Pancreas (tissue), 10 donors: ENCODE measurements around the gene GNAT3. TPM values are rescaled to one million over a fixed set of nuclear protein-coding genes. Genes with fewer than 3 reads are reported as not detected.

Experiments
- ATAC-seq, 4 donors: fragments of 200-7000 bp; cut with Tn5 transposase; one replicate each; pipeline versions ENCODE4 v1.8.0 to v1.9.1; 2020; ENCODE audit warnings: mild to moderate bottlenecking in 4 of 4, moderate library complexity in 4 of 4
- DNase-seq, 6 donors: peaks; one replicate each; pipeline ENCODE4 v3.0.0-alpha.2; 2020
- FAIRE-seq: peaks from 2 replicates; lab custom pipeline; 2012; peaks lifted over from hg19 to GRCh38; lab: Jason Lieb, UNC
- H3K27ac ChIP-seq, 4 donors: fragments of 200-600 bp; sonication (generic); 1 replicate in 3 of 4; 2 replicates in 1 of 4; pipeline versions ENCODE4 v1.5.0 to v1.8.0; 2020
- H3K27me3 ChIP-seq, 4 donors: fragments of 200-600 bp; one replicate each; pipeline ENCODE4 v1.8.0; 2021
- H3K36me3 ChIP-seq, 3 donors: fragments of 200-600 bp; sonication (generic) in 1 of 3; one replicate each; pipeline versions ENCODE4 v1.5.0 to v1.8.0; 2020 to 2021
- H3K4me1 ChIP-seq, 3 donors: fragments of 200-600 bp; one replicate each; pipeline ENCODE4 v1.8.0; 2021
- H3K4me3 ChIP-seq, 4 donors: fragments of 200-600 bp; sonication (generic) in 2 of 4; one replicate each; pipeline versions ENCODE4 v1.5.0 to v1.8.0; 2020 to 2021
- H3K9me3 ChIP-seq, 4 donors: fragments of 200-600 bp; one replicate each; pipeline ENCODE4 v1.8.0; 2021
- WGBS, 2 donors: extraction: QIAGEN DNeasy Blood & Tissue Kit; methylation state at CpG; one replicate each; pipeline ENCODE4 v1.1.7; 2013; 5-methylcytosine and 5-hydroxymethylcytosine counted together
- intact Hi-C, 3 donors: fragments of 100-400 bp; cut with DNase I; formaldehyde crosslinking; loops; one replicate each; pipeline versions ENCODE4 v1.11.1 to v1.14.2; 2022
- polyA plus RNA-seq, 2 donors: library from polyadenylated mRNA; stranded (reverse); fragments of 200-250 nt; gene quantifications; one replicate each; pipeline ENCODE4 v1.2.3, GENCODE V29; 2013
- total RNA-seq, 6 donors: library from RNA; stranded (reverse); fragmentation: NEBNext Ultra II Directional in 4 of 6; extraction: Animal tissue kit (Norgen Biotek cat#: 25700) in 4 of 6; gene quantifications; one replicate each; pipeline versions ENCODE4 v1.2.1 to v1.2.4, GENCODE V29; 2021 to 2023
- TF ChIP-seq, protein P1 (sequence below), 4 donors: fragments of 200-600 bp; sonication (generic) in 3 of 4; IDR thresholded peaks; one replicate each; pipeline versions ENCODE4 v1.5.0 to v1.8.0; 2021; ENCODE audit warnings: antibody characterized with exemption in 4 of 4
- donor health status: healthy with polysubstance abuse.
- donor health status: DM: no; HTN: no; CAD: no; lungs with moderate emphysema.
- donor health status: DM: no; HTN: no; CAD: no.
- donor health status: control.
- donor health status: control.
- donor health status: Bipolar disorder and iron deficiency.
- donor health status: DM: yes; HTN: yes; CAD: no.
- donor health status: DM: no; HTN: no; CAD: no.
- donor health status: DM: no; HTN: no; CAD: no.
- donor health status: DM: yes; HTN: yes; CAD: no.

GNAT3 gene
- total and polyA plus RNA-seq, 8 donors = 1.2 TPM; not detected in 7

DNA sequence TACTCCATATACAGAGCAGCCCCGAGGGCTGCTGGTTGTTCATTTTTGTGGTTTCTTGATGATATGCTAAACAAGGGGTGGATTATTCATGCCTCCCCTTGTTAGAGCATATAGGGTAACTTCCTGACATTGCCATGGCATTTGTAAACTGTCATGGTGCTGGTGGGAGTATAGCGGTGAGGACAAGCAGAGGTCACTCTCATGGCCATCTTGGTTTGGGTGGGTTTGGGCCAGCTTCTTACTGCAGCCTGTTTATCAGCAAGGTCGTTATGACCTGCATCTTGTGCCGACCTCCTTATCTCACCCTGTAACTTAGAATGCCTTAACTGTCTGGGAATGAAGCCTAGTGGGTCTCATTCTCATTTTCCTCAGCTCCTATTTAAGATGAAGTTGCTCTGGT lies 31.3 kb downstream of the GNAT3 start:
- FAIRE-seq = no peak
- 59 to 70% methylated on average over 4 of the region's 4 CpGs for WGBS, 2 donors

DNA sequence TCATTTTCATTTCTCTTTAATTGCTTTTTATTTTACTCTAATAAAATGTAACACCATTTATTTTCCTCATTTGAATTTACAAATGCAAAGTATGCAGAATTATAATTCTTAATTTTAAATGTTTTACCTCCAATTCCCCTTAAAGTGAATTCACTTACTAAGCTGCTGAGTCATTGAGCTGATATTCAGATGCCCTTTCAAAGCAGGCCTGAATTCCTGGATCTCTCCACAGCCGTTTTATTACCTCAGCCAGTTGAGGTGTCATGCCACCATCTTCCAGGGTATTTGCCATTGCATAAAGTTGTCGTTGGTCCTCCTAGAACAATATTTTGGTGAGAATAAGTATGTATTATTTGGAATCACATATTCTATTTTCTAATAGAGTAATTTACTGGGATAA lies 33.2 kb downstream of the GNAT3 start:
- intact Hi-C loops = no loop called here
- H3K36me3 ChIP-seq = no peaks in the 10 kb centered on the region
- TF ChIP-seq, protein P1, sequence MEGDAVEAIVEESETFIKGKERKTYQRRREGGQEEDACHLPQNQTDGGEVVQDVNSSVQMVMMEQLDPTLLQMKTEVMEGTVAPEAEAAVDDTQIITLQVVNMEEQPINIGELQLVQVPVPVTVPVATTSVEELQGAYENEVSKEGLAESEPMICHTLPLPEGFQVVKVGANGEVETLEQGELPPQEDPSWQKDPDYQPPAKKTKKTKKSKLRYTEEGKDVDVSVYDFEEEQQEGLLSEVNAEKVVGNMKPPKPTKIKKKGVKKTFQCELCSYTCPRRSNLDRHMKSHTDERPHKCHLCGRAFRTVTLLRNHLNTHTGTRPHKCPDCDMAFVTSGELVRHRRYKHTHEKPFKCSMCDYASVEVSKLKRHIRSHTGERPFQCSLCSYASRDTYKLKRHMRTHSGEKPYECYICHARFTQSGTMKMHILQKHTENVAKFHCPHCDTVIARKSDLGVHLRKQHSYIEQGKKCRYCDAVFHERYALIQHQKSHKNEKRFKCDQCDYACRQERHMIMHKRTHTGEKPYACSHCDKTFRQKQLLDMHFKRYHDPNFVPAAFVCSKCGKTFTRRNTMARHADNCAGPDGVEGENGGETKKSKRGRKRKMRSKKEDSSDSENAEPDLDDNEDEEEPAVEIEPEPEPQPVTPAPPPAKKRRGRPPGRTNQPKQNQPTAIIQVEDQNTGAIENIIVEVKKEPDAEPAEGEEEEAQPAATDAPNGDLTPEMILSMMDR (IDR thresholded peaks at IDR 0.05) = no peak
- DNase-seq (no peak), ATAC-seq (no peak), FAIRE-seq (no peak)
- no peaks in the 10 kb centered on the region for H3K9me3 ChIP-seq
- WGBS, 2 donors = 73 to 78% methylated on average over 2 of the region's 2 CpGs
- no peaks in the 10 kb centered on the region for H3K27me3 ChIP-seq
- H3K27ac ChIP-seq = no peak overlapping the region
- no peak overlapping the region for H3K4me3 ChIP-seq
- H3K4me1 ChIP-seq = no peaks in the 10 kb centered on the region

More for the DNA sequence above, 31.3 kb downstream of the GNAT3 start:
- no peaks in the 10 kb centered on the region for H3K27me3 ChIP-seq
- intact Hi-C loops = no loop called here
- TF ChIP-seq, protein P1 (IDR thresholded peaks at IDR 0.05) = no peak
- H3K4me1 ChIP-seq = no peaks in the 10 kb centered on the region
- H3K9me3 ChIP-seq = no peaks in the 10 kb centered on the region
- DNase-seq (no peak), ATAC-seq (no peak)
- no peak overlapping the region for H3K27ac ChIP-seq
- no peaks in the 10 kb centered on the region for H3K36me3 ChIP-seq
- H3K4me3 ChIP-seq = no peak overlapping the region

DNA sequence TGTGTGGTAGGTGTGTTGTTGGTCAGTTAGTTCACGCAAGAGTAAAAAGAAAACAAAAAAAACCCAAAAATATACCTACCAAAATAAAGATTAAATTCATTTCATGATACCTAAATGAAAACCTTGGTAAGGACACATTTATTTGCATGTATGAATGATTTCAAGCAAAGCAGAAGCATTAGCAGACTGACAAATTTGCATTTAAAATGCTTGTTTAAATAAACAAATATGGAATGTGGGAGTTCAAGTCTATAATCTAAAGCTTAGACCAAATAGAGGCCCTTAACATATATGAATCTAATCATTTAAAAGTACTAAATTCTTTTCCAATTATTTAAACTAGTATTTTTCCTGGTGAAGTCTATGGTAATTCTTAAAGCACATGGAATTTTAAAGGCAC lies 35.8 kb downstream of the GNAT3 start:
- FAIRE-seq (no peak), DNase-seq (no peak), ATAC-seq (no peak)
- no peaks in the 10 kb centered on the region for H3K4me1 ChIP-seq
- H3K36me3 ChIP-seq = no peaks in the 10 kb centered on the region
- intact Hi-C loops = no loop called here
- TF ChIP-seq, protein P1 (IDR thresholded peaks at IDR 0.05) = no peak
- H3K9me3 ChIP-seq = no peaks in the 10 kb centered on the region
- 89 to 94% methylated on average over 1 of the region's 1 CpG for WGBS, 2 donors
- no peak overlapping the region for H3K27ac ChIP-seq
- H3K4me3 ChIP-seq = no peak overlapping the region
- H3K27me3 ChIP-seq = no peaks in the 10 kb centered on the region

DNA sequence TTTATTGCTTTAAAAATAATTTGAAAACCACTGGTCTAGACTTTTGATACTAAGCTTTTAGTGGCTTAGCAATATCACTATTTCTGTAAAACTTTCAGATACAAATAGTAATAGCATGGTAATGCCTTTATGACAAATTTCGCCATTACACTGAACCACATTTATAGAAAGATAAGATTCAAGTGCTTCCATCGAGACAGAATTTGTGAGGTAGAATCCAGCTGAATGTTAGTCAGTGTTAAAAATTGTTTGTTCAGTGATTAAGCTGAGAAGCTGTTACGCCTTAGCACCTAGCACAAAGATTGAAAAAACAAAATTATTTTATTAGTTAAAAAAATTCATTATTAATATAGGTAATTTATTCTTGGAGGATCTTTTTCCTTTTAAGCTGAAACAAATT lies 36.5 kb downstream of the GNAT3 start:
- Histone ChIP-seq H3K9me3 (no peaks in the 10 kb centered on the region), H3K27me3 (no peaks in the 10 kb centered on the region), H3K36me3 (no peaks in the 10 kb centered on the region), H3K4me1 (no peaks in the 10 kb centered on the region), H3K4me3 (no peak overlapping the region), H3K27ac (no peak overlapping the region)
- WGBS, 2 donors = 69 to 77% methylated on average over 3 of the region's 3 CpGs
- no peak for DNase-seq
- FAIRE-seq = no peak
- TF ChIP-seq, protein P1 (IDR thresholded peaks at IDR 0.05) = no peak
- no peak for ATAC-seq
- intact Hi-C loops = no loop called here

DNA sequence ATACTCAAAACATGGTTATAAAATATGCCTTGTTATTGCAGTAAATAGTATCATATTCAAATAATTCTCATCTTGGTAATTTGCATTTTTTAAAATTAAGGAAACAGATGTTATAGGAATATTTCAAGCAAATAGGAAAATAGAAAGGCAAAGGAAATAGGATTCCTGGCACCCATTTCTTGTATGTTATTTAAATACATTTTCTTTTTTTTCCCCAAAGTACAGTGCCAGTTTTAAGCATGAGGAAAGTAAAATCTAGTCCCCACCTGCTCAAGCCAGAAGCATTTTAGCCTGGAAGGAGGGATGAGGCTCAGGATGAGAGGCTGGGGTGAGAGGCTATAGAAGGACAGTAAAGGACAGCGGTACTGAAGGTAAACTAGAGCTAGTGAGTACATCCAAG lies 38.1 kb downstream of the GNAT3 start:
- H3K27me3 ChIP-seq = no peaks in the 10 kb centered on the region
- no peak for FAIRE-seq

More for the DNA sequence above, 38.1 kb downstream of the GNAT3 start:
- intact Hi-C loops = no loop called here
- no peaks in the 10 kb centered on the region for H3K9me3 ChIP-seq
- no peaks in the 10 kb centered on the region for H3K4me1 ChIP-seq
- H3K4me3 ChIP-seq = no peak overlapping the region
- no peaks in the 10 kb centered on the region for H3K36me3 ChIP-seq
- TF ChIP-seq, protein P1 (IDR thresholded peaks at IDR 0.05) = no peak
- WGBS, 2 donors = 97 to 100% methylated on average over 1 of the region's 1 CpG
- no peak overlapping the region for H3K27ac ChIP-seq
- DNase-seq = no peak
- ATAC-seq = no peak
